ENCODE measurements around the gene TMA7.

Gene TMA7

GRCh38 chr3:48408823-48409281 lies 31.2 kb upstream of the TMA7 start:
- Histone ChIP-seq H3K9me3 (ENCODE audit: control insufficient read depth in 5 of 5, low read length in 5 of 5) (no peaks in the 10 kb centered on the region), H3K4me1 (ENCODE audit: control insufficient read depth in 5 of 5, insufficient read depth in 5 of 5, low read length in 5 of 5) (peaks cover 0 to 12% (median 8%) of the 10 kb centered on the region in 5 donors), H3K36me3 (ENCODE audit: control insufficient read depth in 5 of 5, insufficient read depth in 5 of 5, low read length in 5 of 5) (peaks cover 0 to 94% (median 80%) of the 10 kb centered on the region in 5 donors), H3K27ac (ENCODE audit: low read depth, low read length) (no peak overlapping the region), H3K4me3 (ENCODE audit: low read depth in 1 of 5, low read length in 5 of 5) (no peak overlapping the region), H3K27me3 (ENCODE audit: control insufficient read depth in 5 of 5, insufficient read depth in 4 of 5, low read length in 5 of 5) (no peaks in the 10 kb centered on the region), H3K9ac (ENCODE audit: low read length in 5 of 5) (no peak overlapping the region)

- Histone ChIP-seq H3K4me1 (ENCODE audit: control insufficient read depth in 5 of 5, insufficient read depth in 5 of 5, low read length in 5 of 5) (peaks cover 0 to 9% (median 8%) of the 10 kb centered on the region in 5 donors), H3K36me3 (ENCODE audit: control insufficient read depth in 5 of 5, insufficient read depth in 5 of 5, low read length in 5 of 5) (peaks cover 0 to 94% (median 79%) of the 10 kb centered on the region in 5 donors), H3K27ac (ENCODE audit: low read depth, low read length) (no peak overlapping the region), H3K9me3 (ENCODE audit: control insufficient read depth in 5 of 5, low read length in 5 of 5) (no peaks in the 10 kb centered on the region), H3K4me3 (ENCODE audit: low read depth in 1 of 5, low read length in 5 of 5) (no peak overlapping the region), H3K9ac (ENCODE audit: low read length in 5 of 5) (no peak overlapping the region), H3K27me3 (ENCODE audit: control insufficient read depth in 5 of 5, insufficient read depth in 4 of 5, low read length in 5 of 5) (no peaks in the 10 kb centered on the region)
These were observed 30.5 kb upstream of the TMA7 start for GRCh38 chr3:48409291-48410201.

GRCh38 chr3:48410205-48411040 lies 29.6 kb upstream of the TMA7 start:
- Histone ChIP-seq H3K4me3 (ENCODE audit: low read depth in 1 of 5, low read length in 5 of 5) (no peak overlapping the region), H3K4me1 (ENCODE audit: control insufficient read depth in 5 of 5, insufficient read depth in 5 of 5, low read length in 5 of 5) (peaks cover 0 to 2% (median under 1%) of the 10 kb centered on the region in 5 donors), H3K27me3 (ENCODE audit: control insufficient read depth in 5 of 5, insufficient read depth in 4 of 5, low read length in 5 of 5) (no peaks in the 10 kb centered on the region), H3K27ac (ENCODE audit: low read depth, low read length) (no peak overlapping the region), H3K36me3 (ENCODE audit: control insufficient read depth in 5 of 5, insufficient read depth in 5 of 5, low read length in 5 of 5) (peaks cover 0 to 97% (median 84%) of the 10 kb centered on the region in 5 donors), H3K9me3 (ENCODE audit: control insufficient read depth in 5 of 5, low read length in 5 of 5) (no peaks in the 10 kb centered on the region), H3K9ac (ENCODE audit: low read length in 5 of 5) (no peak overlapping the region)

GRCh38 chr3:48411041-48411588 lies 28.9 kb upstream of the TMA7 start:
- no peaks in the 10 kb centered on the region for H3K9me3 ChIP-seq (ENCODE audit: control insufficient read depth in 5 of 5, low read length in 5 of 5)
- H3K27me3 ChIP-seq (ENCODE audit: control insufficient read depth in 5 of 5, insufficient read depth in 4 of 5, low read length in 5 of 5) = no peaks in the 10 kb centered on the region
- peaks cover 0 to 97% (median 85%) of the 10 kb centered on the region in 5 donors for H3K36me3 ChIP-seq (ENCODE audit: control insufficient read depth in 5 of 5, insufficient read depth in 5 of 5, low read length in 5 of 5)
- no peak overlapping the region for H3K9ac ChIP-seq (ENCODE audit: low read length in 5 of 5)
- H3K4me1 ChIP-seq (ENCODE audit: control insufficient read depth in 5 of 5, insufficient read depth in 5 of 5, low read length in 5 of 5) = no peaks in the 10 kb centered on the region
- no peak overlapping the region for H3K4me3 ChIP-seq (ENCODE audit: low read depth in 1 of 5, low read length in 5 of 5)
- H3K27ac ChIP-seq (ENCODE audit: low read depth, low read length) = no peak overlapping the region

- Histone ChIP-seq H3K9me3 (ENCODE audit: control insufficient read depth in 5 of 5, low read length in 5 of 5) (no peaks in the 10 kb centered on the region), H3K4me1 (ENCODE audit: control insufficient read depth in 5 of 5, insufficient read depth in 5 of 5, low read length in 5 of 5) (no peaks in the 10 kb centered on the region), H3K36me3 (ENCODE audit: control insufficient read depth in 5 of 5, insufficient read depth in 5 of 5, low read length in 5 of 5) (peaks cover 0 to 95% (median 82%) of the 10 kb centered on the region in 5 donors), H3K9ac (ENCODE audit: low read length in 5 of 5) (no peak overlapping the region), H3K4me3 (ENCODE audit: low read depth in 1 of 5, low read length in 5 of 5) (no peak overlapping the region), H3K27me3 (ENCODE audit: control insufficient read depth in 5 of 5, insufficient read depth in 4 of 5, low read length in 5 of 5) (no peaks in the 10 kb centered on the region), H3K27ac (ENCODE audit: low read depth, low read length) (no peak overlapping the region)
These were observed 28.3 kb upstream of the TMA7 start for GRCh38 chr3:48411606-48412374.

- Histone ChIP-seq H3K4me1 (ENCODE audit: control insufficient read depth in 5 of 5, insufficient read depth in 5 of 5, low read length in 5 of 5) (no peaks in the 10 kb centered on the region), H3K9me3 (ENCODE audit: control insufficient read depth in 5 of 5, low read length in 5 of 5) (no peaks in the 10 kb centered on the region), H3K27me3 (ENCODE audit: control insufficient read depth in 5 of 5, insufficient read depth in 4 of 5, low read length in 5 of 5) (no peaks in the 10 kb centered on the region), H3K36me3 (ENCODE audit: control insufficient read depth in 5 of 5, insufficient read depth in 5 of 5, low read length in 5 of 5) (peaks cover 0 to 96% (median 85%) of the 10 kb centered on the region in 5 donors), H3K4me3 (ENCODE audit: low read depth in 1 of 5, low read length in 5 of 5) (no peak overlapping the region), H3K9ac (ENCODE audit: low read length in 5 of 5) (no peak overlapping the region), H3K27ac (ENCODE audit: low read depth, low read length) (no peak overlapping the region)
These were observed 27.6 kb upstream of the TMA7 start for GRCh38 chr3:48412375-48413001.

- H3K4me1 ChIP-seq (ENCODE audit: control insufficient read depth in 5 of 5, insufficient read depth in 5 of 5, low read length in 5 of 5) = no peaks in the 10 kb centered on the region
- H3K9ac ChIP-seq (ENCODE audit: low read length in 5 of 5) = no peak overlapping the region
- no peak overlapping the region for H3K27ac ChIP-seq (ENCODE audit: low read depth, low read length)
- no peak overlapping the region for H3K4me3 ChIP-seq (ENCODE audit: low read depth in 1 of 5, low read length in 5 of 5)
- H3K9me3 ChIP-seq (ENCODE audit: control insufficient read depth in 5 of 5, low read length in 5 of 5) = no peaks in the 10 kb centered on the region
- H3K27me3 ChIP-seq (ENCODE audit: control insufficient read depth in 5 of 5, insufficient read depth in 4 of 5, low read length in 5 of 5) = no peaks in the 10 kb centered on the region
- peaks cover 0 to 98% (median 91%) of the 10 kb centered on the region in 5 donors for H3K36me3 ChIP-seq (ENCODE audit: control insufficient read depth in 5 of 5, insufficient read depth in 5 of 5, low read length in 5 of 5)
These were observed 27.0 kb upstream of the TMA7 start for GRCh38 chr3:48413086-48413485.

- no peak overlapping the region for H3K27ac ChIP-seq (ENCODE audit: low read depth, low read length)
- no peaks in the 10 kb centered on the region for H3K27me3 ChIP-seq (ENCODE audit: control insufficient read depth in 5 of 5, insufficient read depth in 4 of 5, low read length in 5 of 5)
- peaks cover 0 to under 1% (median 0%) of the 10 kb centered on the region in 5 donors for H3K4me1 ChIP-seq (ENCODE audit: control insufficient read depth in 5 of 5, insufficient read depth in 5 of 5, low read length in 5 of 5)
- H3K9ac ChIP-seq (ENCODE audit: low read length in 5 of 5) = no peak overlapping the region
- peaks cover 0 to 98% (median 94%) of the 10 kb centered on the region in 5 donors for H3K36me3 ChIP-seq (ENCODE audit: control insufficient read depth in 5 of 5, insufficient read depth in 5 of 5, low read length in 5 of 5)
- H3K9me3 ChIP-seq (ENCODE audit: control insufficient read depth in 5 of 5, low read length in 5 of 5) = no peaks in the 10 kb centered on the region
- H3K4me3 ChIP-seq (ENCODE audit: low read depth in 1 of 5, low read length in 5 of 5) = no peak overlapping the region
These were observed 26.4 kb upstream of the TMA7 start for GRCh38 chr3:48413611-48414010.
